ENCODE results near the gene SNX9.
A peak's percentile ranks its signal among the peaks of the same experiment; 100 is the strongest.

The SNX9 gene

DNA sequence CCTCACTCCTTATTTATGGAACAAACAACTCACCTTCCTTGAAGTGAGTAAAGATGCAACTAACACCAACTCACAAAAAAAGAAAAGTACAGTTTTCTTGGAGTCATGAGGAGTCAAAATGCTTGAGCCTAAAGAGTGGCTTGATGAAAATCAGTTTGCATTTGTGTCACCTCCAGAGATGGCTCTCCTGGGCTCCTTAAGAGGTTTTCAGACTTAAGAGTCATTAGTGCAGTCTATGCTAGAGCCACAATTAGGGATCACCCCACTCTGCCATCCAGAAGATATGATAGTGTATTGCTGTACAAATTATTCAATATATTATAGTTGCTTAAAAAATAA lies 11.9 kb upstream of the SNX9 start:
- no peak overlapping the region for H2BK12ac ChIP-seq (ENCODE audit: low read length)
- no peak overlapping the region for H3K4me3 ChIP-seq (ENCODE audit: low read length in 2 of 2)
- H2BK120ac ChIP-seq (ENCODE audit: low read depth, low read length), result no peak overlapping the region
- H4K8ac ChIP-seq (ENCODE audit: low read depth, low read length), result no peak overlapping the region
- peaks cover 0 to 3% (median 0%) of the 10 kb centered on the region in 3 experiments for H3K27me3 ChIP-seq (ENCODE audit: control insufficient read depth in 3 of 3, insufficient read depth in 3 of 3, low read depth in 1 of 3, low read length in 3 of 3)
- no peak overlapping the region for H3K27ac ChIP-seq (replicated peaks; ENCODE audit: low read length)
- H3K4me2 ChIP-seq (ENCODE audit: insufficient read depth, low read length, poor library complexity, severe bottlenecking), result no peak overlapping the region
- H3K4ac ChIP-seq (ENCODE audit: low read length), result no peak overlapping the region
- no peak overlapping the region for H3K9ac ChIP-seq (ENCODE audit: low read depth, low read length, poor library complexity)
- no peak overlapping the region for H3K14ac ChIP-seq (ENCODE audit: low read length)
- no peak overlapping the region for H2AFZ ChIP-seq (ENCODE audit: low read length)
- H3K18ac ChIP-seq (ENCODE audit: low read length), result no peak overlapping the region
- H3K23ac ChIP-seq (ENCODE audit: low read depth, low read length, poor library complexity), result no peak overlapping the region
- H3K79me1 ChIP-seq (ENCODE audit: low read depth, low read length), result no peaks in the 10 kb centered on the region
- H2AK5ac ChIP-seq (ENCODE audit: low read depth, low read length), result no peak overlapping the region
- peaks cover 2 to 9% of the 10 kb centered on the region in 2 donors for H3K9me3 ChIP-seq (replicated peaks in 1 of 2; ENCODE audit: control insufficient read depth in 2 of 2, insufficient read depth in 1 of 2, low read depth in 1 of 2, low read length in 2 of 2)
- no peak overlapping the region for H2BK15ac ChIP-seq (ENCODE audit: low read length)
- H4K91ac ChIP-seq (ENCODE audit: low read depth, low read length, poor library complexity), result no peak overlapping the region
- no peak for DNase-seq (ENCODE audit: low spot score)
- peaks cover 0 to 2% of the 10 kb centered on the region in 2 donors for H3K4me1 ChIP-seq (ENCODE audit: control insufficient read depth in 2 of 2, insufficient read depth in 1 of 2, low read depth in 1 of 2, low read length in 2 of 2)
- no peaks in the 10 kb centered on the region for H3K36me3 ChIP-seq (replicated peaks in 1 of 2; ENCODE audit: control insufficient read depth in 2 of 2, insufficient read depth in 2 of 2, low read length in 2 of 2)
- no peak overlapping the region for H2BK5ac ChIP-seq (ENCODE audit: low read length)

DNA sequence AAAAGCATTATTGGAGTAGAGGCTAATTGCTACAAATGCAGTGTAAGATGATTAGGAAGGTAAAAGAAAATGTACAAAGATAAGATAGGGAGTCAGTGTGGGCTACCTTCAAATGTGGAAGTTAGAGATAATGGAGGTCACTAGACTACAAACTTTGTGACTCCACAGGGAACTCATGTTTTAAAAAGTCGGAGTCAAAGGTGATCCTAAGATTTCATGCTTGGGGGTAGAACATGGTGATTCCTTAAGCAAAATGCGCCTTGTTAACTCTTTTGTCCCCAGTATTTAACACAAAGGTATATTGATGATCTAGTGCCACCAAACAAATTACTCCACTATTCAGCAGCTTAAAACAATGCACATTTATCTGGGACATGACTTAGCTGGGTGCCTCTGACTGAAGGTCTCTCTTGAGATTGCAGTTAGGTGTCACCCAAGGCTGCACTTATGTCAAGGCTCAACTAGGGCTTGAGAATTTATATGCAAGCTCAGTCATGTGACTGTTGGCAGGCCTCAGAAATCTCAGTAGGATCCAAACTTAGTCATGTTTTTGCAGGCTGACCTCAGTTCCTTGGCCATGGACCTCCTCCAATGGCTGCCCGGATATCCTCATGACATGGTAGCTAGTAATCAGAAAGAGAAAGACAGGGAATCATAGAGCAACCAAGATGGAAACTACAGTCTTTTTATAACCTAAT lies 11.4 kb upstream of the SNX9 start:
- Histone ChIP-seq H3K27ac (replicated peaks; ENCODE audit: low read length) (no peak overlapping the region), H3K4me1 (ENCODE audit: control insufficient read depth in 2 of 2, insufficient read depth in 1 of 2, low read depth in 1 of 2, low read length in 2 of 2) (peaks cover 0 to 2% of the 10 kb centered on the region in 2 donors), H3K18ac (ENCODE audit: low read length) (no peak overlapping the region), H3K4me2 (ENCODE audit: insufficient read depth, low read length, poor library complexity, severe bottlenecking) (no peak overlapping the region), H2BK12ac (ENCODE audit: low read length) (no peak overlapping the region), H3K23ac (ENCODE audit: low read depth, low read length, poor library complexity) (no peak overlapping the region), H3K9me3 (replicated peaks in 1 of 2; ENCODE audit: control insufficient read depth in 2 of 2, insufficient read depth in 1 of 2, low read depth in 1 of 2, low read length in 2 of 2) (peaks cover 2 to 9% of the 10 kb centered on the region in 2 donors), H2AK5ac (ENCODE audit: low read depth, low read length) (no peak overlapping the region), H2AFZ (ENCODE audit: low read length) (no peak overlapping the region), H3K9ac (ENCODE audit: low read depth, low read length, poor library complexity) (no peak overlapping the region), H3K27me3 (ENCODE audit: control insufficient read depth in 3 of 3, insufficient read depth in 3 of 3, low read depth in 1 of 3, low read length in 3 of 3) (peaks cover 0 to 3% (median 0%) of the 10 kb centered on the region in 3 experiments), H3K4me3 (ENCODE audit: low read length in 2 of 2) (no peak overlapping the region), H2BK120ac (ENCODE audit: low read depth, low read length) (no peak overlapping the region), H3K36me3 (replicated peaks in 1 of 2; ENCODE audit: control insufficient read depth in 2 of 2, insufficient read depth in 2 of 2, low read length in 2 of 2) (no peaks in the 10 kb centered on the region), H3K4ac (ENCODE audit: low read length) (no peak overlapping the region), H2BK5ac (ENCODE audit: low read length) (no peak overlapping the region), H3K79me1 (ENCODE audit: low read depth, low read length) (no peaks in the 10 kb centered on the region), H3K14ac (ENCODE audit: low read length) (no peak overlapping the region), H4K91ac (ENCODE audit: low read depth, low read length, poor library complexity) (no peak overlapping the region), H4K8ac (ENCODE audit: low read depth, low read length) (no peak overlapping the region), H2BK15ac (ENCODE audit: low read length) (no peak overlapping the region)
- WGBS, 2 donors (ENCODE audit: extremely low coverage in 2 of 2, insufficient read length in 2 of 2, insufficient replicate concordance in 1 of 2), result no CpG with 5 or more reads among the region's 3 CpGs
- DNase-seq (ENCODE audit: low spot score), result no peak

DNA sequence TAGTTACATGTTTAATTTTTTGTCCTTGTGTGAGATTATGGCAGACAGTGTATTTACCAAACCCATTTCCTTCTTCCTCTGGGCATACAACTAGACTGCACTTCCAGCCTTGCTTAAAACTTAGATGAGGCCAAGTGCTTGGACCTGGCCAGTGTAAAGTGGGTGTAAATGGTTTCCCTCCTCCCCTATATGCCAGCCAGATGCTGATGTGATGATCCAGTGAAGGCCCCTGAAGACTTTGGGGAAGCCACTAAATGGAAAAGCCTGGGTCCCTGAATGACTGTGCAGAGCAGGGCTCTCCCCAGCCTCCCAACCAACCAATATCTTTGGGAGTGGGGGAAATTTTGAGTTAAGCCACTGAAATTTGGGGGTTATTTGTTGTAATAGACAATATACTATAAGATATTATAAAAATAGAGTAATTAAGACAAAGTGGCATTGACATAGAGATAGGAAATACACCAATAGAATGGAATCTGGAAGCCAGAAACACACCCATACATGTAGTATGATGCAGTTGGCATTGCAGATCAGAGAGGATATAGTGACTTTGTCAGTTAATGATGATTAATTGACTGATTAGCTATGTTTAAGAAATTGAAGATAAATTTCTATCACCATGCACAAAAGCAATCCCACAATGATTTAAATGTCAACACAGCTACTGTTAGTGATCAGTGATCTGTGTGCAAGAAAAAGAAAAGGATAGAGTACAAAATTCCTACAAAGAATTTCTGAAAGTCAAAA lies 10.4 kb upstream of the SNX9 start:
- H3K4ac ChIP-seq (ENCODE audit: low read length), result no peak overlapping the region
- no peaks in the 10 kb centered on the region for H3K36me3 ChIP-seq (replicated peaks in 1 of 2; ENCODE audit: control insufficient read depth in 2 of 2, insufficient read depth in 2 of 2, low read length in 2 of 2)
- DNase-seq (ENCODE audit: low spot score), result no peak
- no peaks in the 10 kb centered on the region for H3K79me1 ChIP-seq (ENCODE audit: low read depth, low read length)
- no peak overlapping the region for H2AFZ ChIP-seq (ENCODE audit: low read length)
- no peak overlapping the region for H2BK5ac ChIP-seq (ENCODE audit: low read length)
- H2BK15ac ChIP-seq (ENCODE audit: low read length), result no peak overlapping the region
- no peak overlapping the region for H3K4me3 ChIP-seq (ENCODE audit: low read length in 2 of 2)
- no peak overlapping the region for H3K4me2 ChIP-seq (ENCODE audit: insufficient read depth, low read length, poor library complexity, severe bottlenecking)
- no peak overlapping the region for H3K23ac ChIP-seq (ENCODE audit: low read depth, low read length, poor library complexity)
- no peak overlapping the region for H2AK5ac ChIP-seq (ENCODE audit: low read depth, low read length)
- no peak overlapping the region for H3K9ac ChIP-seq (ENCODE audit: low read depth, low read length, poor library complexity)
- no peak overlapping the region for H4K8ac ChIP-seq (ENCODE audit: low read depth, low read length)
- no peaks in the 10 kb centered on the region for H3K4me1 ChIP-seq (ENCODE audit: control insufficient read depth in 2 of 2, insufficient read depth in 1 of 2, low read depth in 1 of 2, low read length in 2 of 2)
- H3K18ac ChIP-seq (ENCODE audit: low read length), result no peak overlapping the region
- H3K14ac ChIP-seq (ENCODE audit: low read length), result no peak overlapping the region
- peaks cover 2 to 9% of the 10 kb centered on the region in 2 donors for H3K9me3 ChIP-seq (replicated peaks in 1 of 2; ENCODE audit: control insufficient read depth in 2 of 2, insufficient read depth in 1 of 2, low read depth in 1 of 2, low read length in 2 of 2)
- H3K27ac ChIP-seq (replicated peaks; ENCODE audit: low read length), result no peak overlapping the region
- peaks cover 0 to under 1% (median 0%) of the 10 kb centered on the region in 3 experiments for H3K27me3 ChIP-seq (ENCODE audit: control insufficient read depth in 3 of 3, insufficient read depth in 3 of 3, low read depth in 1 of 3, low read length in 3 of 3)
- no peak overlapping the region for H2BK12ac ChIP-seq (ENCODE audit: low read length)
- no peak overlapping the region for H4K91ac ChIP-seq (ENCODE audit: low read depth, low read length, poor library complexity)
- H2BK120ac ChIP-seq (ENCODE audit: low read depth, low read length), result no peak overlapping the region

DNA sequence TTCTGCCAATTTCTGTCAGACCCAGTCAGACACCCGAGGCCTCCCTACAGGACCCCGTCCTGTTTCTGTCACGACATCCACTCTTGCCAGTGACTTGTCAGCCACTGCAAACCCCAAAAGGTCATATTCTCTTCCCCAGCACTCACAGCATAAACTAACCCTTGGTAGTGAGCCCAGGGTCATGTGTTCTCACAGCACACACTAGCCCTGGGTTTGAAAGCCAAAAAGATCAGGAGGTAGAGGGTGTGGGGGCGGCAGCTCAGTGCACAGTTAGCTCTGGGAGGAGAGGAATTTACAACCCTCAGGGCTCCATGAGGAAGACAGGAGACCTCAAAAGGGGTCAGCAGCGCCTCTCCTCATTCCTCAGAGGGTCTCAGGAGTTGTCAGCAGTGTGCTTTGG lies 9.9 kb upstream of the SNX9 start:
- H3K36me3 ChIP-seq (replicated peaks in 1 of 2; ENCODE audit: control insufficient read depth in 2 of 2, insufficient read depth in 2 of 2, low read length in 2 of 2), result no peaks in the 10 kb centered on the region
- H4K91ac ChIP-seq (ENCODE audit: low read depth, low read length, poor library complexity), result no peak overlapping the region
- peak overlapping the region; percentile 2 for H2AFZ ChIP-seq (ENCODE audit: low read length)
- H3K4ac ChIP-seq (ENCODE audit: low read length), result no peak overlapping the region
- WGBS, 2 donors (ENCODE audit: extremely low coverage in 2 of 2, insufficient read length in 2 of 2, insufficient replicate concordance in 1 of 2), result no CpG with 5 or more reads among the region's 5 CpGs
- peaks cover 2 to 9% of the 10 kb centered on the region in 2 donors for H3K9me3 ChIP-seq (replicated peaks in 1 of 2; ENCODE audit: control insufficient read depth in 2 of 2, insufficient read depth in 1 of 2, low read depth in 1 of 2, low read length in 2 of 2)
- no peak overlapping the region for H2BK15ac ChIP-seq (ENCODE audit: low read length)
- H3K18ac ChIP-seq (ENCODE audit: low read length), result no peak overlapping the region
- H4K8ac ChIP-seq (ENCODE audit: low read depth, low read length), result no peak overlapping the region
- DNase-seq (ENCODE audit: low spot score), result no peak
- no peaks in the 10 kb centered on the region for H3K4me1 ChIP-seq (ENCODE audit: control insufficient read depth in 2 of 2, insufficient read depth in 1 of 2, low read depth in 1 of 2, low read length in 2 of 2)
- H2BK5ac ChIP-seq (ENCODE audit: low read length), result no peak overlapping the region
- H3K23ac ChIP-seq (ENCODE audit: low read depth, low read length, poor library complexity), result no peak overlapping the region
- no peak overlapping the region for H2AK5ac ChIP-seq (ENCODE audit: low read depth, low read length)
- H3K79me1 ChIP-seq (ENCODE audit: low read depth, low read length), result no peaks in the 10 kb centered on the region
- no peak overlapping the region for H2BK120ac ChIP-seq (ENCODE audit: low read depth, low read length)
- no peak overlapping the region for H3K9ac ChIP-seq (ENCODE audit: low read depth, low read length, poor library complexity)
- H3K14ac ChIP-seq (ENCODE audit: low read length), result no peak overlapping the region
- H2BK12ac ChIP-seq (ENCODE audit: low read length), result no peak overlapping the region
- no peak overlapping the region for H3K4me2 ChIP-seq (ENCODE audit: insufficient read depth, low read length, poor library complexity, severe bottlenecking)
- no peak overlapping the region for H3K27ac ChIP-seq (replicated peaks; ENCODE audit: low read length)
- no peak overlapping the region for H3K4me3 ChIP-seq (ENCODE audit: low read length in 2 of 2)
- no peaks in the 10 kb centered on the region for H3K27me3 ChIP-seq (ENCODE audit: control insufficient read depth in 3 of 3, insufficient read depth in 3 of 3, low read depth in 1 of 3, low read length in 3 of 3)

Measured in neuronal stem cell (in vitro differentiated cells).